Measurements from ENCODE around the gene TFPI. TPM values are rescaled to one million over a fixed set of nuclear protein-coding genes. Genes with fewer than 3 reads are reported as not detected.

Gene TFPI
- polyA plus RNA-seq, 2 of the 4 experiments (the other 2 are of a cell fraction): 14.3 to 104 TPM

DNA sequence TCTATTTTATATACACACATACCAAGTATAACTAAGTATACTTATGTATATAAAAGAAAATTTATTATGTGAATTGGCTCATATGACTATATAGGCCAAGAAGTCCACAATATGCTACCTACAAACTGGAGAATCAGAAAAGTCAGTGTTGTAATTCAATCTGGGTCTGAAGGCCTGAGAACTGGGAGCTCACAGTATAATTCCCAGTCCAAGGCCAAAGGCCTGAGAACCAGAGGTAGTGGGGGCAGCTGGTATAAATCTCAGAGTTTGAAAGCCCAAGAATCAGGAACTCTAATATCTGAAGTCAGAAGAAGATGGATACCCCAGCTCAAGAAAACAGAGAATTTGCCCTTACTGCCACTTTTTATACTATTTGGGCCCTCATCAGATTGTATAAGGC, 38.9 kb upstream of the TFPI start:
- Histone ChIP-seq H3K9me3 (no peaks in the 10 kb centered on the region), H3K4me2 (no peak overlapping the region), H3K4me3 (no peak overlapping the region), H3K4me1 (no peaks in the 10 kb centered on the region), H3K27ac (no peak overlapping the region)
- TF ChIP-seq POLR2A (IDR thresholded peaks at IDR 0.05; ENCODE audit: low read length) (no peak), TP53 (CRISPR knock-in tag; IDR thresholded peaks at IDR 0.05) (no peak), HDAC2 (IDR thresholded peaks at IDR 0.05) (no peak), ZSCAN20 (CRISPR knock-in tag; IDR thresholded peaks at IDR 0.05) (no peak), ZNF302 (CRISPR knock-in tag; IDR thresholded peaks at IDR 0.05) (no peak)
- TF ChIP-seq, protein P1, sequence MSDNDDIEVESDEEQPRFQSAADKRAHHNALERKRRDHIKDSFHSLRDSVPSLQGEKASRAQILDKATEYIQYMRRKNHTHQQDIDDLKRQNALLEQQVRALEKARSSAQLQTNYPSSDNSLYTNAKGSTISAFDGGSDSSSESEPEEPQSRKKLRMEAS (IDR thresholded peaks at IDR 0.05): no peak
- TF ChIP-seq, protein P2, sequence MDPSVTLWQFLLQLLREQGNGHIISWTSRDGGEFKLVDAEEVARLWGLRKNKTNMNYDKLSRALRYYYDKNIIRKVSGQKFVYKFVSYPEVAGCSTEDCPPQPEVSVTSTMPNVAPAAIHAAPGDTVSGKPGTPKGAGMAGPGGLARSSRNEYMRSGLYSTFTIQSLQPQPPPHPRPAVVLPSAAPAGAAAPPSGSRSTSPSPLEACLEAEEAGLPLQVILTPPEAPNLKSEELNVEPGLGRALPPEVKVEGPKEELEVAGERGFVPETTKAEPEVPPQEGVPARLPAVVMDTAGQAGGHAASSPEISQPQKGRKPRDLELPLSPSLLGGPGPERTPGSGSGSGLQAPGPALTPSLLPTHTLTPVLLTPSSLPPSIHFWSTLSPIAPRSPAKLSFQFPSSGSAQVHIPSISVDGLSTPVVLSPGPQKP (IDR thresholded peaks at IDR 0.05; ENCODE audit: low read depth, low read length): no peak
- CTCF ChIA-PET: interaction anchor here (1.4 to 2.8 kb wide), 2 partner anchors 12 to 93 kb away, joined by 4 to 10 read pairs; no protein-coding TSS in a partner anchor
- DNase-seq (ENCODE audit: low read depth in 1 of 2, low spot score in 1 of 2) (no peak), FAIRE-seq (no peak), ATAC-seq (no peak)
- POLR2A ChIA-PET: no interaction called here

DNA sequence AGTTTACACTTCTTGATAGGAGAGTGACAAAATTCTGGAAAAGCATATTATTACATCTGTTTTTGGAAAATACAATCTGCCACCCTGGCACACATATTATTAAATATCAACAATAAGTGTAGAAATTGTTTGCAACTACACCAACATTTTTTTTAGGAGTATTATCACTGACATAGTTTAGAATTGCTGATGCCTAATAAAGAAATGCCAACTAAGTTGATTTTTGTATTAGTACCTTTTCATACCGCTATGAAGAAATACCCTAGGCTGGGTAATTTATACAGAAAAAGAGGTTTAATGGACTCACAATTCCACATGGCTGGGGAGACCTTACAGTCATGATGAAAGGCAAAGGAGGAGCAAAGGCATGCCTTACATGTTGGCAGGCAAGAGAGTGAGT, 35.9 kb upstream of the TFPI start:
- ATAC-seq (no peak), FAIRE-seq (no peak), DNase-seq (ENCODE audit: low read depth in 1 of 2, low spot score in 1 of 2) (no peak)
- Histone ChIP-seq H3K27ac (no peak overlapping the region), H3K9me3 (no peaks in the 10 kb centered on the region), H3K4me3 (no peak overlapping the region), H3K4me2 (no peak overlapping the region), H3K4me1 (peaks cover 8% of the 10 kb centered on the region; the same call in 2 of the 3 replicates)
- ChIA-PET CTCF (interaction anchor here (0.7 to 18.1 kb wide), 3 partner anchors 9 to 89 kb away, joined by 3 to 324 read pairs (median 3); no protein-coding TSS in a partner anchor), POLR2A (no interaction called here)
- WGBS (ENCODE audit: missing lambda C conversion rate): 88% methylated on average over 1 of the region's 1 CpG
- TF ChIP-seq SMC3 (IDR thresholded peaks at IDR 0.05): no peak
- TF ChIP-seq CHD4 (IDR thresholded peaks at IDR 0.05; ENCODE audit: borderline replicate concordance): no peak
- TF ChIP-seq MAFK (IDR thresholded peaks at IDR 0.05; ENCODE audit: partially characterized antibody): peak; percentile 15
- TF ChIP-seq ESRRA (IDR thresholded peaks at IDR 0.05; ENCODE audit: borderline replicate concordance, low read length): no peak

DNA sequence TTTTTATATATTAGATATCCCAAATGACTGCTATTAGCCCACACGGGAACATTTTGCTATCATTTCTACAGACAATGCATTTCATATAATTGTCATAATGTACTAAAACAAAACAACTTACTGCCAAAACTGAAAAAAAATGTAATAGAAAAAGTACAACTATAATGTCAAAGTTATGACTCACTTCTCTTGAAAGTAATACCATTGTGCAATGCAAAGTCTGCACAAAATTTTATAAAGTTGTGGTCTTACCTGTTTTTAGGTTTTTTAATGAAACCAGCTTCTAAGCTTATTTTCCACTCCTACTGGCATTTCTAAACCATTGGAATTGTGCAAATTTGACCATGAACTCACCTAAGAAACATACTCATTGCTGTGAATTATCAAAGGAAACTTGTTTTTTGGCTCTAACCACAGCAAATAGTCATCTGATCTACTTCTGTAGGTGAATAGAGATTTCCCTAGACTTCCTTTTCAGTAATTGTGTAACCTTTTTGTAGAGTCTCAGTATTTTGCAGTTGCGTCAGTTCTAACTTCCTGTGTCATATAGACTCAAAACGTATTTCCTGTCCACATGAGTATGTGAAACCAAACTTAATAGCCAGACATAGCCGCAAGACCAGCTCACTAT, 31.9 kb upstream of the TFPI start:
- H3K4me2 ChIP-seq: peak overlapping the region; percentile 22; the same call in 2 of the 3 replicates
- no peak for DNase-seq (ENCODE audit: low read depth in 1 of 2, low spot score in 1 of 2)
- ChIA-PET POLR2A (no interaction called here), CTCF (interaction anchor here (1.2 to 18.1 kb wide), 2 partner anchors 46 to 85 kb away, joined by 3 to 324 read pairs; no protein-coding TSS in a partner anchor)
- peaks cover 11% of the 10 kb centered on the region; the same call in 2 of the 3 replicates for H3K4me1 ChIP-seq
- TF ChIP-seq FOSL2 (IDR thresholded peaks at IDR 0.05) (no peak), FOSL2 (CRISPR knock-in tag; IDR thresholded peaks at IDR 0.05) (peak; percentile 47), ZFP36 (IDR thresholded peaks at IDR 0.05; ENCODE audit: borderline replicate concordance, partially characterized antibody) (no peak), CEBPB (IDR thresholded peaks at IDR 0.05) (peak; percentile 41 to 49; a peak in 3 of 4 replicates), JUNB (IDR thresholded peaks at IDR 0.05) (0 out of 2 replicates have a peak, but pooled peaks have one; percentile 11)
- H3K9me3 ChIP-seq: no peaks in the 10 kb centered on the region
- WGBS (ENCODE audit: missing lambda C conversion rate): 77% methylated on average over 4 of the region's 4 CpGs
- FAIRE-seq: no peak
- no peak overlapping the region for H3K27ac ChIP-seq
- no peak overlapping the region for H3K4me3 ChIP-seq
- no peak for ATAC-seq

DNA sequence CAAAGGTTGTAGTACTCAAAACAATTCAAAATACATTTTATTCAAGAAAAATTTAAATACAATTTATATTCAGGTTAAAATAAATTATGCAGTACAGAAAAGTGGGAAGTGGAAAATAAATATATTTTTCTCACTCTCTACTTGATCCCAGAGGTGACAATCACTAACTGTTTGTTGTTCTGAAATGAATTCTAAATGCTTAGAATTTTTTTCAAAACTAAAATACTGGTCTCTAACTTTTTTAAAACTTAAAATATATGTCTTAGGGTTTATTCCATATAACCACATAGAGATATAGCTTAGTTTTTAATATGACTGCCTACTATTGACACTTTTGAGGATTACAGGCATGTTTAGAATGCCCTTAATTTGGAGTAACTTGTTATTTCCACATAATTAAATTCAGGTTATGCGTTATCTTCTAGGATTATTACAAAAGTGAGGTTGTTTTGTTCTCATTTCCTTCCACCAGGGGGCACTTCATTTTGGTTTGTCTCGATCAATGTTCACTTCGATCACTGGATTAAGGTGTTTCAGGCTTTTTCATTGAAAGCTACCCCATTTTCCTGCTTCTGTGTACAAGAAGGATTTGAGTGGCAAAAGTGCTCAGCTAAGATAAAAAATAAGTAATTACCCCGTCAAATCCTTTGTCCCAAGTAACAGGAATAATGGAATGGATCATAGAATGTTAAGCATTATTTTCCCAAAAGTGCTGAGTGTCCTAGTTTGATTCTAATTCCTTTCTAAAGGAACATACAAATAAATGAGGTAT, 27.1 kb upstream of the TFPI start:
- Histone ChIP-seq H3K9me3 (no peaks in the 10 kb centered on the region), H3K4me3 (peak overlapping the region; percentile 6; the same call in 1 of the 3 replicates), H3K27ac (peak overlapping the region; percentile 69 to 72; a peak in 5 of 6 replicates), H3K4me2 (peak overlapping the region; percentile 64), H3K4me1 (peaks cover 25% of the 10 kb centered on the region)
- ChIA-PET CTCF (interaction anchor here (0.8 to 18.1 kb wide), 37 partner anchors 8 to 1831 kb away, joined by 3 to 324 read pairs (median 4); partner anchors contain the start of genes GULP1 and TFPI), POLR2A (no interaction called here)
- peak in 1 of 2 experiments; percentile 46; a peak in 3 of 6 replicates for ATAC-seq
- peak; percentile 4 to 62 for DNase-seq (ENCODE audit: low read depth in 1 of 2, low spot score in 1 of 2)
- 3% methylated on average over 4 of the region's 4 CpGs for WGBS (ENCODE audit: missing lambda C conversion rate)
- FAIRE-seq: peak; percentile 46
- TF ChIP-seq, protein P3, sequence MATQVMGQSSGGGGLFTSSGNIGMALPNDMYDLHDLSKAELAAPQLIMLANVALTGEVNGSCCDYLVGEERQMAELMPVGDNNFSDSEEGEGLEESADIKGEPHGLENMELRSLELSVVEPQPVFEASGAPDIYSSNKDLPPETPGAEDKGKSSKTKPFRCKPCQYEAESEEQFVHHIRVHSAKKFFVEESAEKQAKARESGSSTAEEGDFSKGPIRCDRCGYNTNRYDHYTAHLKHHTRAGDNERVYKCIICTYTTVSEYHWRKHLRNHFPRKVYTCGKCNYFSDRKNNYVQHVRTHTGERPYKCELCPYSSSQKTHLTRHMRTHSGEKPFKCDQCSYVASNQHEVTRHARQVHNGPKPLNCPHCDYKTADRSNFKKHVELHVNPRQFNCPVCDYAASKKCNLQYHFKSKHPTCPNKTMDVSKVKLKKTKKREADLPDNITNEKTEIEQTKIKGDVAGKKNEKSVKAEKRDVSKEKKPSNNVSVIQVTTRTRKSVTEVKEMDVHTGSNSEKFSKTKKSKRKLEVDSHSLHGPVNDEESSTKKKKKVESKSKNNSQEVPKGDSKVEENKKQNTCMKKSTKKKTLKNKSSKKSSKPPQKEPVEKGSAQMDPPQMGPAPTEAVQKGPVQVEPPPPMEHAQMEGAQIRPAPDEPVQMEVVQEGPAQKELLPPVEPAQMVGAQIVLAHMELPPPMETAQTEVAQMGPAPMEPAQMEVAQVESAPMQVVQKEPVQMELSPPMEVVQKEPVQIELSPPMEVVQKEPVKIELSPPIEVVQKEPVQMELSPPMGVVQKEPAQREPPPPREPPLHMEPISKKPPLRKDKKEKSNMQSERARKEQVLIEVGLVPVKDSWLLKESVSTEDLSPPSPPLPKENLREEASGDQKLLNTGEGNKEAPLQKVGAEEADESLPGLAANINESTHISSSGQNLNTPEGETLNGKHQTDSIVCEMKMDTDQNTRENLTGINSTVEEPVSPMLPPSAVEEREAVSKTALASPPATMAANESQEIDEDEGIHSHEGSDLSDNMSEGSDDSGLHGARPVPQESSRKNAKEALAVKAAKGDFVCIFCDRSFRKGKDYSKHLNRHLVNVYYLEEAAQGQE (IDR thresholded peaks at IDR 0.05): no peak
- TF ChIP-seq FOSB (CRISPR knock-in tag; IDR thresholded peaks at IDR 0.05) (no peak), HOXB13 (CRISPR knock-in tag; IDR thresholded peaks at IDR 0.05; ENCODE audit: low read depth) (no peak), SMC3 (IDR thresholded peaks at IDR 0.05) (peak; percentile 92), ZNF302 (CRISPR knock-in tag; IDR thresholded peaks at IDR 0.05) (no peak), PHF8 (IDR thresholded peaks at IDR 0.05; ENCODE audit: borderline replicate concordance, low read depth) (no peak)
- TF ChIP-seq, protein P4, sequence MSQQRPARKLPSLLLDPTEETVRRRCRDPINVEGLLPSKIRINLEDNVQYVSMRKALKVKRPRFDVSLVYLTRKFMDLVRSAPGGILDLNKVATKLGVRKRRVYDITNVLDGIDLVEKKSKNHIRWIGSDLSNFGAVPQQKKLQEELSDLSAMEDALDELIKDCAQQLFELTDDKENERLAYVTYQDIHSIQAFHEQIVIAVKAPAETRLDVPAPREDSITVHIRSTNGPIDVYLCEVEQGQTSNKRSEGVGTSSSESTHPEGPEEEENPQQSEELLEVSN (IDR thresholded peaks at IDR 0.05; ENCODE audit: borderline replicate concordance, low read depth): 0 out of 2 replicates have a peak, but pooled peaks have one; percentile 6

Measured in A549 (cell line).